ENCODE results near the gene DUS2.
"Not testable (repeated sequence)": the region's sequence is repeated elsewhere in the genome, so short reads cannot be mapped to it uniquely, and the experiment has no call there.

DUS2 gene

DNA sequence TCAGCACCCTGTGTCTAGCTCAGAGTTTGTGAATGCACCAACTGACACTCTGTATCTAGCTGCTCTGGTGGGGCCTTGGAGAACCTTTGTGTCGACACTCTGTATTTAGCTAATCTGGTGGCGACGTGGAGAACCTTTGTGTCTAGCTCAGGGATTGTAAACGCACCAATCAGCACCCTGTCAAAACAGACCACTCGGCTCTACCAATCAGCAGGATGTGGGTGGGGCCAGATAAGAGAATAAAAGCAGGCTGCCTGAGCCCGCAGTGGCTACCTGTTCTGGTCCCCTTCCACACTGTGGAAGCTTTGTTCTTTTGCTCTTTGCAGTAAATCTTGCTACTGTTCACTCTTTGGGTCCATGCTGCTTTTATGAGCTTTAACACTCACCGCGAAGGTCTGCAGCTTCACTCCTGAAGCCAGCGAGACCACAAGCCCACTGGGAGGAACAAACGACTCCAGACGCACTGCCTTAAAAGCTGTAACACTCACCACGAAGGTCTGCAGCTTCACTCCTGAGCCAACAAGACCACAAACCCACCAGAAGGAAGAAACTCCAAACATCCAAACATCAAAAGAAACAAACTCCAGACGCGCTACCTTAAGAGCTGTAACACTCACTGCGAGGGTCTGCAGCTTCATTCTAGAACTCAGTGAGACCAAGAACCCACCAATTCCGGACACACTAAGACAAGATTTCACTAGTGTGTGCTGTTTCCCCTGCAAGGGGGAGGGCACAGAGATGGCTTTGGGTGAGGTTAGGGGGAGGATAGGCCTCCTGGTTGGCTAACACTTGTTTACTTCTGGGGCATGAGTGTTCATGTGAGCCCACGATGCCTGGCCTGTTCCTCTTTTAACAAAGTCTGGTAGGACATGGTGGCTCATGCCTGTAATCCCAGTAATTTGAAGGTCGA lies 24.1 kb upstream of the DUS2 start, which contains the start of gene DPEP2:
TSS of gene DPEP2 (minus strand) at position 706 of the 910 bp plus-strand sequence. CDS start 6,272 bp downstream, outside the sequence.
- DNase-seq = not testable (repeated sequence)

DNA sequence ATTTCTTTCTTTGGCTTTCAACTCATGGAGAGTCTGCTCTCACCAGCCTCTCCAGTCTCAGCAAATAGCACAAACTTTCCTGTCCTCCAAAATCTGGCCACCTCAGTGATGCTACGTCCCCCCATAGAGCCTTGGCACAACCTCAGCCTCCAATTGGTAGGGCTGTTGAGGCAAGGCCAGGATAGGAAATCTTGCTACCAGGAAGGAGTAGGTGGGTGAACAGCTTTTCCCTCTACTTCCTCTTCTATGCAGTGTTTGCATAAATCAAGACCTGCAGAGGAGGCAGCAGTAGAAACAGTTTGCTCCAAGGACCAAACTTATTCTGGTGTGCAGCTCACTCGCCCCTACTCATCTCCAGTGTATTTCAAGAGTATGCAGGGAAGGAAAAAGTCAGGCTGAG lies 23.1 kb upstream of the DUS2 start:
- no peak for DNase-seq

DNA sequence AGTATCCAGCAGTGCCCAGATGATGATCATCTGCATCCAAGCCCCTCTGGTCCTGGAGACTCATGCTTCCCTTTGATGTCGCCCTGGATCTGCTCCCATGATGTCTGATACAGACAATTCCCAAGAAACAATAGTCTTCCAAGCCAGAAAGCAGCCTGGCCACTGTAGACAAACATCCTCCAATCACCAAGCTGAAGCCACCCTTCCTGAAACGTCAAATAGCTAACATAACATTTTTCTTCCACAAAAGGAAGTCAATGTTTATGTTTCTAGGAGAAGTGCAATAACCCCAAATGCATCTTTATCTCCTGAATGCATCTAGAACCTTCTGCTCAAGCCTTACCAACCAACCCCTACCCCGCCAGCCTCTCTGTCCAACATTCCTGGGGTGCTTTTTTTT lies 22.6 kb upstream of the DUS2 start:
- no peak for DNase-seq

DNA sequence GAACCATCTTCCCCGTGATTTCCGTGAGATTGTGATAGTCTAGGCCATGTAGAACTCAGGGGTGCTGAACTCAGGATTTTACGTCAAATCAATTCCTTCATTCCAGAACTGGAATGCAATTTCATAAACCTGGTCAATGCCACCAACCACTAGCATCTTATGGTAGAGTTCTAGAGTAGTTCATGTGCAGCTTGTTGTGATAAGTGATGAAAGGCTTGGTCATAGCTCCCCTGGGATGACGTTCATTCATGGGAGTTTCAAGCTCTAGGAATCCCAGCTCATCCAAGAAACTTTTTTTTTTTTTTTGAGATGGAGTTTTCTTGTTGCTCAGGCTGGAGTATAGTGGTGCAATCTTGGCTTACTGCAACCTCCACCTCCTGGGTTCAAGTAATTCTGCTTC lies 20.1 kb upstream of the DUS2 start:
- peak; percentile 84 for DNase-seq

DNA sequence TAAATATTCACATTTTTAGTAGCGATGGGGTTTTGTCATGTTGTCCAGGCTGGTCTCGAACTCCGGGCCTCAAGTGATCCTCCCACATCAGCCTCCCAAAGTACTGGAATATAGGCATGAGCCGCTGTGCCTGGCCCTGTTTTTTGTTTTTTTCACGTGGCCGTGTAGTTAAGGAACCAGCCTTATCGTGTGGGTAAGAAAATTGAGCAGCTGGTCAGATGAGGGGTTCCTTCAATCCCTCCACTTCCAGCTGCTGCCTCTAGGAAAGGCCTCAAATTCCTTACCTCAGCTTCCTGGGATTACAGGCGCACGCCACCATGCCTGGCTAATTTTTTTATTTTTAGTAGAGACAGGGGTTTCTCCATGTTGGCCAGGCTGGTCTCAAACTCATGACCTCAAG lies 17.9 kb upstream of the DUS2 start:
- DNase-seq = no peak

DNA sequence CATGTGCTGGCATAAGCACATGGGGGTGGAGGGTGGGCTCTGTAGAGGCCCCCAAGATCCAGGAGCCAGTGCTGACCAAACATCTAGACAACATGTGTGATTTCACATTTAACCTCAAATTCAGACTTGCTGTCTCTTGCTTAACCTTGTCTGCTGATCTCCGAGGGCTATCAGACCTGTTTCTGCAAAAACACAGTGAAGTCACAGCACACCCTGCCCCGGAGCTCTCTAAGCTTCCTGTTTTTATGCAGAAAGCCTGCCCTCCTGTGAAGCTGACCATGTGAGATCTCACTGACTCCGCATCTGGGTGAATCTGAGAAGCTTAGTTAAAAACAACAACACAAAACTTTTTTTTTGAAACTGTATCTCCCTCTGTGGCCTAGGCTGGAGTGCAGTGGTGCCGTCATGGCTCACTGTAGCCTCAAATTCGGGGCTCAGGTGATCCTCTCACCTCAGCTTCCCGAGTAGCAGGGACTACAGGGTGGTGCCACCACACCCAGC lies 17.2 kb upstream of the DUS2 start:
- DNase-seq = no peak

DNA sequence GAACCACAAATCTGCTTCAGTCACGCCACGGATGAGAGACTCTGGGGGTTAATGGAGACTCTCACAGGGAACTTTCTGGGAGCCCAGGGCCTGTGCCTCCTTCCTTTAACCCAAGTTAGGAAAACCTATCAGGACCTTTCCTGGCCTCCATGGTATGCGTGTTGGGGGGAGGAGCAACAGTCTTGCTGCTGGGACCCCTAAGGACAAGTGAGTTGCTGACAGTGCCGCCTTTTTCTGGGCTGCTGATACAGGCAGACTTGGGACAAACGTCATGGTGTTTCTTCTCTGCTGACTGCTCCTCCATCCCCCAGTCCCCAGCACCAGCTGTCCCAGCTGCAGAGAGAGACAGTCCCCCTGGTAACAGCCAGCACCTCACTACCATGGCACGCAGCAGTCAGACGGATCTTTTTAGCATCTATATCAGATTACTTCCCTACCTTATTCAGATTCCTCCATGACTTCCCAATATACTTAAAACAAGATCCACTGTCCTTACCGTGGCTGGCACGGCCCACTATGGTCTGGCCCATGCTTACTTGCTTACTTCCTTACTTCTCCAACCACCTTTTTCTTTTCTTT lies 13.8 kb upstream of the DUS2 start:
- no peak for DNase-seq

DNA sequence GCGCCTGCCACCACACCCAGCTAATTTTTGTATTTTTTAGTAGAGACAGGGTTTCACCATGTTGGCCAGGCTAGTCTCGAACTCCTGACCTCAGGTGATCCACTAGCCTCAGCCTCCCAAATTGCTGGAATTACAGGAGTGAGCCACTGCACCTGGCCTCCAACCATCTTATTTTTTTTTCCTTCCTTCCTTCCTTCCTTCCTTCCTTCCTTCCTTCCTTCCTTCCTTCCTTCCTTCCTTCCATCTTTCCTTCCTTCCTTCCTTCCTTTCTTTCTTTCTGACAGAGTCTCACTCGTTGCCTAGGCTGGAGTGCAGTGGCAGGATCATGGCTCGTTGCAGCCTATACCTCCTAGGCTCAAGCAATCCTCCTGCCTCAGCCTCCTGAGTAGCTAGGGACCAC lies 13.2 kb upstream of the DUS2 start:
- DNase-seq = not testable (repeated sequence)

DNA sequence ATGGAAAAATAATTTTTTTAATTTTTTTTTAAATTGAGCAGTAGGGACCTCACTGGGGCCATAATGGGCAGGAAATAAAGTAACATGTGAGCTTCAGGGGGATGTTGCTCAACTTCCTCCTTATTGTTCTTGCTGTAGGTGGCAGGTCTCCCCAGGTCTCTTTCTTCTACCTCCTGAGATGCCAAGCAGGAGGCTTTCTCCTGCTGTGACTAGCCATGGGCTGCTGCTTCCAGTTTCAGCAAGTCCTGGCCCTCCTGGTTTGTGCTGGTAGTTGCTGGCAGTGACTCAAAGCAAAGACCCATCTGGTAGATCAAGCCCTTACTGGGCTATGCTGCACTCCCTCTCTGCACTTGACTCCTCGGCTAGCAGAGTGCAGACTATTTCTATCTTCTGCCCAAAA lies 9.6 kb upstream of the DUS2 start:
- DNase-seq = no peak

DNA sequence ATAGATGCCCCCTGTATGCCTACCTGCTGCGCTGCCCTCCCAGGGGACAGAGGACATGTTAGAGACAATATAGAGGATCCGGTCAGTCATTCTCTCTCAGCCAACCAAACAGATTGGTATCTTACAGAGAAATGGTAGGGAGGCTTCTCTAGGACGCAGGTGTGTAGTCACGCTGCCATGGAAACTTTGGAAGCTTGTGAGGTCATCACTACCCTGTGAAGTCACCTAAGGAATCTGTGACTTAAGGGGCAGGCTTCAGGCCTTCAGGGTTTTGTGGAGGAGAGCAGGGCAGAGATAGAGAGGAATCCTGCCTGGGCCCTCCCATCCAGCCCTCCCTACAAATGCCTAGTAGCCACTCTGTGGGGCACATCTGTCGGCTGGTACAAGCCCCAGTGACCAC lies 7.4 kb upstream of the DUS2 start, which contains the start of gene DPEP2NB:
TSS of gene DPEP2NB (minus strand) at position 231 of the 400 bp plus-strand sequence. CDS start at position 90, 141 bp downstream.
- no peak for DNase-seq

DNA sequence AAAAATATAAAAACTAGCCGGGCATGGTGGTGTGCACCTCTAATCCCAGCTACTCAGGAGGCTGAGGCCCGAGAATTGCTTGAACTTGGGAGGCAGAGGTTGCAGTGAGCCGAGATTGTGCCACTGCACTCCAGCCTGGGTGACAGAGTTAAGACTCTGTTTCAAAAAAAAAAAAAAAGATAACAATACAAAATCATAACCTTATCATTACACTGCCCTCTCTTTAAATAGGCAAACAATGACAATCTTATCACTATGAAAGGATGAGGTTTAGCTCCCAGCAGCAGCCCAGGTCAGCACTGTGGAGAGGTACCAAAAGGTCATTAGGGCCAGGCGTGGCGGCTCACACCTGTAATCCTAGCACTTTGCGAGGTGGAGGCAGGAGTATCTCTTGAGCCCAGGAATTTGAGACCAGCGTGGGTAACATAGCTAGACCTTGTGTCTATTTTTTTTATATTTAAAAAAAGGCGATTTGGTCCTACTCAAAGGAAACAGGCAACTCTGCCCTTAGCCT lies 3.9 kb upstream of the DUS2 start:
- DNase-seq = no peak

DNA sequence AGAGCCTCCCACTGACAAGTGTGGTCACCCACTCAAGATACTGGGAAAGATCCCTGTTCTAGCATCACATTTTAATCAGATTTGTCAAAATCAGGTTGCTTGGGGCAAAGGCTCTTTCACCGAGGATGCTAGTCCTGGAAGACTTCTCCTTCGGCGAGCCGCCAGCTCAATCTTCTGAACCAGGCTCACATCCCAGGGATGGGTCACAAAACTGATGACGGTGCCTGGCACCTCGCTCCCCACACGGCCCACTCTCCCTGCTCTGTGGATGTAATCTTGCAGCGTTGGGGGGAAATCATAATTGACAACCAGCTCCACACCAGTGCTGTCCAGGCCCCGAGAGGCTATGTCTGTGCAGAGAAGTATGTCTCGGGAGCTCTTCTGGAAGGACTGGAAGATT lies 1.6 kb upstream of the DUS2 start:
- no peak for DNase-seq

DNA sequence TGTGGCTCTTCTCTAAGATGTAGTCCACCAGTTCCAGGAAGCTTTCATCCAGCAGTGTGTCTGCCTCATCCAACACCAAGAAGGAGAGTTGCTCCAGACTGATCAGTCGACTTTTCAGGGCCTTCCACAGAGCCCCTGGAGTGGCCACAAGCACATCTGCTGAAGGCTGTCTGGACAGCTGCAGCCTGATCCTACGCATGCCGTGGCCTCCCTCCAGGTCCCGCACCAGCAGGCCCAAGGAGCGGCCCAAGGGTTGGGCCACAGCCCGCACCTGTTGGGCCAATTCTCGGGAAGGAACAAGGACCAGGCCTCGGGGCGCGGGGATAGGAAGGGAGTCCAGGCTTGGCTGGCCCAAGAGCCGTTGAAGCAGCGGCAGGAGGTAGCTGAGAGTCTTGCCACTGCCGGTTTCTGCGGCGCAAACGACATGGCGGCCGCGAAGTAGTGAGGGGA lies 781 bp upstream of the DUS2 start:
- no peak for DNase-seq

DNA sequence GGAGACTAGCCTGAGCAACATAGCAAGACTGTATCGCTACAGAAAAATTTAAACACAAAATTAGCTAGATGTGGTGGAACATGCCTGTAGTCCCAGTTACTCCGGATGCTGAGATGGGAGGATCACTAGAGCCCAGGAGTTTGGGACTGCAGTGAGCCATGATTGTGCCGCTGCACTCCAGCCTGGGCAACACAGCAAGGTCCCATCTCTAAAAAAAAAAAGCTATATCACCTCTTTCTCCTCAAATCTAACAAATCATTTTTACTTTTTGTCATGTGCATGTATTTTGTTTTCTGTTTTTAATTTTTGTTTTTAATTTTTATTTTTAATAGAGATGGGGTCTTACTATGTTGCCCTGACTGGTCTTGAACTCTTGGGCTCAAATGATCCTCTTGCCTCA lies 5.9 kb downstream of the DUS2 start:
- no peak for DNase-seq

DNA sequence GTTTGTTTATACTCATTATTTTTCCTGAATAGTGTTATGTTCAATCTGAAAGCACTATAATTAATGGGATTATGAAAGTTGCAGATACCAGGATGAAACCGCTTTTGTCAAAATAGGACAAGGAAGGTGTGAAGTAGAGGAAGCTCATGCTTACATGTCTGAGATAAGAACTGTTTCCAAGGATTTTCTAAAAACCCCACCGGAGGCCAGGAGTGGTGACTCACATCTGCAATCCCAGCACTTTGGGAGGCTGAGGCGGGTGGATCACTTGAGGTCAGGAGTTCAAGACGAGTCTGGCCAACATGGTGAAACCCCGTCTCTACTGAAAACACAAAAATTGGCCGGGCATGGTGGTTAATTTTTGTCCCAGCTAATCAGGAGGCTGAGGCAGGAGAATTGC lies 7.0 kb downstream of the DUS2 start:
- peak; percentile 9 for DNase-seq

DNA sequence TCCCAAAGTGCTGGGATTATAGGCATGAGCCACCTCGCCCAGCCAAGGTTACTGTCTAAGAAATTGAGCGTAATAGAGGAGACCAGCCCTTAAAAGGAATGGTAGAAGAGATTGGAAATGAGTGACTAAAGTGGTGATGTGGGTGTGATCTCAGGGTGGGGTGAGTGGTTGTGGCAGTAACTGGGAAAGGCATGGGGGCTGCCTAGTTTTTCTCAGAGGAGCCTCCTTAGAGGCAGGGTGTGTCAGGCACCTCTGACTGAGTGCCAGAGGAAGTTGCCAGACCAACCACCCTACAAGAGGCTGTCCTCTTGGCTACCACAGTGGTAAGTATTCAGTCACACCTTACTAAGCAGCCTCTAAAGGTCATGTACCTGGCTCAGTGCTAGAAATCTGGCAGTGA lies 8.9 kb downstream of the DUS2 start:
- peak; percentile 9 for DNase-seq

DNA sequence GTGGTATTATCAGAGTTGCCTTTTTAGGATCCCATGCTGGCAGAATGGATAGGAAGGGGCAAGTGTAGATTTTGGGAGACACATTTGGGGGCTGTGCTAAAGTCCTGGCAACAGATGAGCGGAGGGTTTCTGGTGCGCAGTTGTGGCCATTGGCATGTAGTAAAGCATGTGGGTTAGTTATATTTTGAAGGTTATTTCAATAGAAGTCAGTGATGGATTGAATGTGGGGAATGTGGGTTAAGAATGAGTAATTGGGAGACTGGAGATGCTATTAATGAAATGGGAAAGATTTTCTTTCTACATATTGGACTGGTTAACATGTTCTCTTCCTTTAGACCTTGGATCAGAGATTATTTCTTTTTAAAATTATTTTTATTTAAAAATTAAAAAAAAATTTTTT lies 10.0 kb downstream of the DUS2 start:
- DNase-seq = no peak

DNA sequence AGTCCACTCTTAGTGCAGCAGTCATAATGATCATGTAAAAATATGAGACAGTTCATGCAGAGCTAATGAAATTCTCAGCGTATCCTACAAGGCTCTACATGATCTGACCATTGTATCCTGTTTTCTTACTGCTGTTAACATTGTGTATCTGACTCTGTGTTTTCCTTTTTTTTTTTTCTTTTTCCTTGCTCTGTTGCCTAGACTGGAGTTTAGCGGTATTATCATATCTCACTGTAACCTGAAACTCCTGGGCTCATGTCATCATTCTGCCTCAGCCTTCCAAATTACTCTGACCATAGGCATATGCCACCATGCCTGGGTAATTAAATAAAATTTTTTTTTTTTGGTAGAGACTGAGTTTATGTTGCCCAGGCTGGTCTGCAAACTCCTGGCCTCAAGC lies 12.1 kb downstream of the DUS2 start:
- no peak for DNase-seq

DNA sequence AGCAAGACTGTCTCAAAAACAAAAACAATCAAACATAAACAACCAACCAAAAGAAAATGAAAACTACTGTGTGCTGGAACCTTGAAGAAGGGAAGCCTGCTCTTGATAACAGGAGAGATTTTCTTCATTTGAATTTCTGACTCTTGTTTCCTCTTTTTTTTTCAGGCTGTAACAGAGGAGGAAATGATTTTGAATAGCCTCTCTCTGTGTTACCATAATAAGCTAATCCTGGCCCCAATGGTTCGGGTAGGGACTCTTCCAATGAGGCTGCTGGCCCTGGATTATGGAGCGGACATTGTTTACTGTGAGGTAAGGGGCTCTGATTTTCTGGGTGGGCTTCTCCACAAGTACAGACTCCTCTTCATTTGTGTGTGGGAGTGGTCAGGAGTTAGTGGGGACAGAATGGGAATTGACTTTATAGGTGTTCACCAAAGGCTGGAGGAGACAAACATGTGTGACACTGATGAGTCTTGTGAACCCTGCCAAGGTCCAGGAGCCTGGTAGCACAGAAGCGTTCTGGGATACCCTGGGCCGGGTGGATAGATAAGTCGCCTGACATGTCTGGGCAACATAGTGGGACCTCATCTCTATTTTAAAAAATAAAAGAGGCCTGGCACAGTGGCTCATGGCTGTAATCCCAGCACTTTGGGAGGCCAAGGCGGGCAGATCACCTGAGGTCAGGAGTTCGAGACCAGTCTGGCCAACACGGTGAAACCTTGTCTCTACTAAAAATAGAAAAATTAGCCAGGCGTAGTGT lies 14.9 kb downstream of the DUS2 start:
- DNase-seq = no peak

DNA sequence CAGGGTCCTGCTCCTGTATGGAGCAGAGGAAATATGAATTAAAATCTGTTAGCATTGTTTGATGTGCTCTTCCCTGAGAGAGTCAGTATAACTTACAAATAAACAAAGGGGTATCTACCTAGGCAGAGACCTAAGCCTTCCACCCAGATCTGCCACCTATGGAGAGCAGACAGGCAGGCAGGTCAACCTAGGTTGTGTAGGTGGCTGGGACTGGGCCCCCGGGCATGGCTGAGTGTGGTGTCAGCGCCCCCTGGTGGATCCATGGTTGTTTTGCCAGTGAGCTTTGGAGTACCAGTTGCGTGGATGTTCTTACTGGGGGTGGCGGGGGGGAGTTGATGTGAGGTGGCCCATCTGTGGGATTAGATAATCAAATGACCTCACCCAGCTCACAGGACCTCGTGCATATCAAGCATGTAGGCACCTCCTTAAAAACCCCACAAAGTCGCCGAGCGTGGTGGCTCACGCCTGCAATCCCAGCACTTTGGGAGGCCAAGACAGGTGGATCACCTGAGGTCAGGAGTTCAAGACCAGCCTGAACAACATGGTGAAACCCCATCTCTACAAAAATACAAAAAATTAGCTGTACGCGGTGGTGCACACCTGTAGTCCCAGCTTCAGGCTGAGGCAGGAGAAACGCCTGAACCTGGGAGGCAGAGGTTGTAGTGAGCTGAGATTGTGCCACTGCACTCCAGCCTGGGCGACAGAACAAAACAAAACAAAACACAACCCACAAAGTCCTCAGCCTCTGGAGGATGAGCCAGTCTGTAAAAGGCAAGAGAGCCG lies 17.6 kb downstream of the DUS2 start:
- peak; percentile 45 for DNase-seq

DNA sequence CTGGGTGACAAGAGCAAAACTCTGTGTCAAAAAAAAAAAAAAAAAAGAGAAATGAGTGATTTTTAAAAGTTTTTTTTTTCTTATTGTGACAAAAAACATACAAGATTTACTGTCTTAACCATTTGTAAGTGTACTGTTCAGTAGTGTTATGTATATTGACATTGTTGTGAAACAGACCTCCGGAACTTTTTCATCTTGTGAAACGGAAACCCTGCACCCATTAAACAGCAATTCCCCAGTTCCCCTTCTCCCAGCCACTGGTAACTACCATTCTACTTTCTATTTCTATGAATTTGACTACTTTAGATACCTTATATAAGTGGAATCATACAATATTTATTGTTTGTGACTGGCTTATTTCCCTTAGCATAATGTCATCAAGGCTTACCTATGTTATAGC lies 18.7 kb downstream of the DUS2 start:
- DNase-seq = no peak

DNA sequence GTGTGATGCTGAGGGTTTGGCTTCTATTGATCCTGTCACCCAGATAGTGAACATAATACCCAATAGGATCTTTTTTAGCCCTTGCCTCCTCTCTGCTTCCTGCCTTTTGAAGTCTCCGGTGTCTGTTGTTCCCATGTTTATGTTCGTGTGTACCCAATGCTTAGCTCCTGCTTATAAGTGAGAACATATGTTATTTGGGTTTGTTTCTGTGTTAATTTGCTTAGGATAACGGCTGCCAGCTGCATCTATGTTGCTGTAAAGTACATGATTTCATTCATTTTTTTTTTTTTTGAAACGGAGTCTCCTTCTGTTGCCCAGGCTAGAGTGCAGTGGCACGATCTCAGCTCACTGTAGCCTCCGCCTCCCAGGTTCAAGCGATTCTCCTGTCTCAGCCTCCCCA lies 23.0 kb downstream of the DUS2 start:
- no peak for DNase-seq

All from fibroblast of skin of back (primary cell).